ENCODE measurements around the gene NIBAN1.
"Not testable (repeated sequence)": the region's sequence is repeated elsewhere in the genome, so short reads cannot be mapped to it uniquely, and the experiment has no call there.

NIBAN1 gene

DNA sequence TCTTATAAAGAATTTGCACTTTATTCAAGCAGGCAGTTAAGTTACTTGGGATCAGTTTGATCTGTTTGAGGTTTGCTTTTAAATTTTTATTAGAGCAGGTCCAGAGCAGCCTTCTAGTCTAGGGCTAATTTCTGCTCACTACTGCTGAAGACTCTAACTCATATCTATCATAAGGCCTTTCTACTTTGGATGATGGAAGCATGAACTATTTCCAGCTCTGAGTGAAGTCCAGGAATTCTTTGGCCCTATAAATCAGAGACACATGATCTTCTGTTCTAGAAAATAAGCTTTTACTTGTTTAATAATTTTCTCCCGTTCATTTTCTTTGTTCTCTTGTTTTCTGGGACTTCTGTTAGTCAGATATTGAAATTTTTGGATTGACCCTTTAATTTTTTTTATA, 14.7 kb downstream of the NIBAN1 start:
- H3K4me3 ChIP-seq (ENCODE audit: low read length), result no peak overlapping the region
- DNase-seq (ENCODE audit: low read depth), result no peak
- TF ChIP-seq, protein P1, sequence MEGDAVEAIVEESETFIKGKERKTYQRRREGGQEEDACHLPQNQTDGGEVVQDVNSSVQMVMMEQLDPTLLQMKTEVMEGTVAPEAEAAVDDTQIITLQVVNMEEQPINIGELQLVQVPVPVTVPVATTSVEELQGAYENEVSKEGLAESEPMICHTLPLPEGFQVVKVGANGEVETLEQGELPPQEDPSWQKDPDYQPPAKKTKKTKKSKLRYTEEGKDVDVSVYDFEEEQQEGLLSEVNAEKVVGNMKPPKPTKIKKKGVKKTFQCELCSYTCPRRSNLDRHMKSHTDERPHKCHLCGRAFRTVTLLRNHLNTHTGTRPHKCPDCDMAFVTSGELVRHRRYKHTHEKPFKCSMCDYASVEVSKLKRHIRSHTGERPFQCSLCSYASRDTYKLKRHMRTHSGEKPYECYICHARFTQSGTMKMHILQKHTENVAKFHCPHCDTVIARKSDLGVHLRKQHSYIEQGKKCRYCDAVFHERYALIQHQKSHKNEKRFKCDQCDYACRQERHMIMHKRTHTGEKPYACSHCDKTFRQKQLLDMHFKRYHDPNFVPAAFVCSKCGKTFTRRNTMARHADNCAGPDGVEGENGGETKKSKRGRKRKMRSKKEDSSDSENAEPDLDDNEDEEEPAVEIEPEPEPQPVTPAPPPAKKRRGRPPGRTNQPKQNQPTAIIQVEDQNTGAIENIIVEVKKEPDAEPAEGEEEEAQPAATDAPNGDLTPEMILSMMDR (conservative IDR thresholded peaks at IDR 0.05; ENCODE audit: low read length), result no peak

DNA sequence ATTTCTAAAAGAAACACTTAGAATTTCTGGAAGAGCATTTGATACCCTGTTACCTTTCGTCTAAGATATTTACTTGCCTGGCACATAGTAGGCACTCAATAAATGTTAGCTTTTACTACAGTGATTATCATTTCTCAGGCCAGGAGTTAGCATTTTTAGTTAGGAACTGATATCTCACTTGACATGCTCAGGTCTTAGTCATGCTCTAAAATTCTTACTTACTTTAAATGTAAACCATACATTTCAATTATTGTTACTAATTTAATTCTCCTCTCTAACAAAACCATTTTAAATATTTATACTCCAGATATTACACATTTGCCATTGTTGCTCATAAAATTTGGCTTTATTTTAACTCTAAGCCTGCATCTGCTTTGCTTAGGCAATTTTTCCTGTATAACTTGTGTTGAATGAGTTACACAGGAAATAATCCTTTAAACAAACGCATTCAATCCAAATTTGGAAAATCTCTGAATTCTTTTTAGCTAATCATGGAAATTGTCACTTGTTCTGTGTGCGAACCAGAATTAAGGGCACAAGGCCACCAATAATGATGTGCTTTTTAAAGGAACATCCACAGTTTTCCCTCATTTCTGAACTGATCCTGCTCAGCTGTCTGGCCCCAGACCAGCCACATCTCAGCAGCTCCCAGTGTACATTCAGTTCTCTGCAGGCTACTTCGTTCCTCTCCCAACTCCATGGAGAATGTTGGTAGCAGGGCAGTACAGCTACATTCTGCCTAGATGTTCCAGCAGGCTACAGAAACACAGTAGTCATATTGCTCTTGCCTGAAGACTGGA, 15.6 kb downstream of the NIBAN1 start:
- TF ChIP-seq, protein P1 (conservative IDR thresholded peaks at IDR 0.05; ENCODE audit: low read length), result no peak
- DNase-seq (ENCODE audit: low read depth), result no peak
- no peak overlapping the region for H3K4me3 ChIP-seq (ENCODE audit: low read length)

DNA sequence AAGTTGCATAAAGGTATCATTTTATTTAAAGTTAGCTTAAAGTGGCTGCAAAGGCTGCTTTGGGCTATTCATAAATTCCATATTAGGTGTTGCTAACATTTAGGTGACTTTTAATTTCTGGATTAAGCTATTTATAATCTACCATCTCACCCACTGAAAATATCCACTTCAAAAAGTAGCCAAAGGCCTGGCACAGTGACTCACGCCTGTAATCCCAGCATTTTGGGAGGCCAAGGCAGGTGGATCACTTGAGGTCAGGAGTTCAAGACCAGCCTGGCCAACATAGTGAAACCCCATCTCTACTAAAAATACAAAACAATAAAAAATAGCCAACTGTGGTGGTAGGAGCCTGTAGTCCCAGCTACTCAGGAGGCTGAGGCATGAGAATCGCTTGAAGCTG, 16.4 kb downstream of the NIBAN1 start:
- H3K4me3 ChIP-seq (ENCODE audit: low read length), result not testable (repeated sequence)

DNA sequence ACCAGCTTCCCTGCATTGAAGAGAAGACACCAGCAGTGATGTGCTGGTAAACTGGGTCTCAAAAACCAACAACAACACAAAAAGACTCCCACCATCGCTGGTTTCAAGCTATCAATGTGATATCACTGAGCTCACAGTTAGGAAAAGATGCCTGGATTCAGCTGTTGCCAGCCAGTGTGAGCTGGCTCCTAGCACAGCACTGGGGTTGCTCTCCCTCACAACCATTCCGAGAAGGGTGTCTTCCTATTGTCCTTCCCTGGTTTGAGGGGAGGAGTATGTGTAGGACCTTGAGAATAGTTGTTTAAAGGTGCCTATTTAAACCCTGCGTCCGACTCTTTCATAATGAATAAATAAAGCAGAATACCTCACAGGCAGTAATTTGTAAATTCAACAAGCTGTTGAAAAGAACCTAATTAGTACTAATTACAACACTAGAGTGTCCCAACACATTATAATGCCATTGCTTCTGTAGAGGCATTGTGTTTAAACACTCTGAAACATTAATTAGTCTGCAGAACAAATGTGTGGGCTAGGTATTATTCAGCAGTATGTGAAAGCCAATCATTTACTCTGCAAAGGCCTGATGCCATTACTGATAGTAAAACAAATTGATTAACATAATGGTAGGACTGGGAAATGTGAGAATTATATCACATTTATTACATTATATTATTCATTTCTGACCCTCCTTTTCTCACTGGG, 17.2 kb downstream of the NIBAN1 start:
- no peak overlapping the region for H3K4me3 ChIP-seq (ENCODE audit: low read length)
- TF ChIP-seq, protein P1 (conservative IDR thresholded peaks at IDR 0.05; ENCODE audit: low read length), result no peak
- DNase-seq (ENCODE audit: low read depth), result no peak

More for the DNA sequence above, 16.4 kb downstream of the NIBAN1 start:
- not testable (repeated sequence) for DNase-seq (ENCODE audit: low read depth)

DNA sequence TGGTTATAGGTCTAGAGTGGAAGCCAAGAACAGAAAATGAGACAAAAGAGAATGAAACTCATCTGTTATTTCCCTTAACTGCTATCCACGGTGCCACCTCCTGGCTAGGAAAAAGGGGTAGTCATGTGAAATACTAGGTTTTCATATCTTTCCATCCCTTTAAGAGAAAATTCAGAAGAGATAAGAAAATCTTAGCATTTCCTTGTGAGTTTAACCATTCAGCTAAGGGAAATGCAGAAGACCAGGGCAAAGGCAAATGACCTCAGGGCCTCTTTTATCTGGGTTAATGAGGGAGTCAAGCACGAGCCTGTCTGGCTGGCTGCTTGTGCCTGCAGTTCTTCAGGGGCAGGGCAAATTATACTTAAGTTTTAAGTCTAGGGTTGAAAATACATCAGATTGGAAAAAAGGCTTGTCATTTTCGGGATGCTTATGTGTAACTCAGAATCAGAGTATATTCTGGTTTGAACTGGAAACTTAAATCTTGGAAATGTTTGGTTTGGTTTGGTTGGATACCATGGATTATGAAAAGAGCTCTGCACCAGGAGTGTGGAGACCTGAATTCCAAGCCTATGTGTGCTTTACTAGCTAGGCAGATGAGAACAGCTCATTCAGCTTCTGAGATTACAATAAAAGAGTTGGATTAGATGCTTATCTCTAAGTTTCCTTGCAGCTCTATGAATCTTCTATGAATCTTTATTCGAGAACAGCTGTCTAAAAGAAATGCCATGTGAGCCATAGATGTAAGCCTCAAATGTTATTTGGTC, 19.9 kb downstream of the NIBAN1 start:
- H3K4me3 ChIP-seq (ENCODE audit: low read length), result no peak overlapping the region
- DNase-seq (ENCODE audit: low read depth), result no peak
- TF ChIP-seq, protein P1 (conservative IDR thresholded peaks at IDR 0.05; ENCODE audit: low read length), result no peak; the same call in 1 of the 2 replicates

DNA sequence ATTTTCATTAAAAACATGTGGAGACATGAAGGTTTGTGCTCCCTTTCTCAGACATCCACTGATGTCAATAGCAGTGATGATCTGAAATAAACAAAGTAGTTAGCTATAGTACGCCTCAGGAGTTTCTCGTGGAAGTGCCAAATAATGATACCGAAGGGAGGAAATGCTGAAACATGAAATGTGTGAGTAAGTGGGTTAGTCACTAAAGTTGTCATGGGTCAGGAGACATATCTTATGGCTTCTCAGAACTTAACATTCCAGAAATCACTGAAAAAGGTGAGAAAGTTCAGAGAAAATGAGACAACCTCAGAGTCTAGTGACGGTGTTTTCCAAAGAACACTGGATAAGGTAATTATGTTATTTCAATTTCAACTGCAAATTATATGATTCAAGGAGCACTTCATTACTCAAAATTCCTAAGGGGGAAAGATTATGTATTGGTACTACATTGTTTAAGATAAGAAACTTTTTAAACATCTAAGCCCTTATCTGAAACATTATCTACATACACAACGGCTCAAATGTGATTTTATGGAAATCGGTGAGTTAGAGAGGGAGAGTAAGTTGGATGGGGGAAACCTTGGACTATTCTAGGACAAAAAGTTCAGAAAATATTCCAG, 20.6 kb downstream of the NIBAN1 start:
- H3K4me3 ChIP-seq (ENCODE audit: low read length), result no peak overlapping the region
- peak; percentile 53 for DNase-seq (ENCODE audit: low read depth)
- TF ChIP-seq, protein P1 (conservative IDR thresholded peaks at IDR 0.05; ENCODE audit: low read length), result no peak

DNA sequence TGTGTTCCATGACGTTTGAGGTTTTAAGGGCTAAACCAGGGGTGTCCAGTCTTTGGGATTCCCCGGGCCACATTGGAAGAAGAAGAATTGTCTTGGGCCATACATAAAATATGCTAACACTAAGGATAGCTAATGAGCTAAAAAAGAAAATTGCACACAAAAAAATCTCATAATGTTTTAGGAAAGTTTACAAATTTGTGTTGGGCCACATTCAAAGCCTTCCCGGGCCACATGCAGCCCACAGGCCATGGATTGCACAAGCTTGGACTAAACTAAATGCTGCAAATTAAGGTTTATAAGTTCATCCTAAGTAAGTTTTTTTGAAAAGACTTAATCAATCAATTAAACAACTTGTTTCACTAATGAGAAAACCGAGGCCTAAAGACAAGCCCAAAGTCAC, 21.9 kb downstream of the NIBAN1 start:
- no peak for DNase-seq (ENCODE audit: low read depth)
- no peak overlapping the region for H3K4me3 ChIP-seq (ENCODE audit: low read length)
- TF ChIP-seq, protein P1 (conservative IDR thresholded peaks at IDR 0.05; ENCODE audit: low read length), result no peak
